OCI-LY1 (cell line): ENCODE results near the gene NAA20.

Experiments used
- H2AFZ ChIP-seq: fragments of 200-600 bp; sonication (generic), shearing (Covaris generic); 2 replicates; pipeline ENCODE4 v1.6.0; 2014; ENCODE audit warnings: antibody characterized with exemption, mild to moderate bottlenecking, low read length
- H3F3A ChIP-seq: fragments of 200-600 bp; sonication (generic), shearing (Covaris generic); 2 replicates; pipeline ENCODE4 v1.6.0; 2014; ENCODE audit warnings: mild to moderate bottlenecking, antibody characterized with exemption, low read length, moderate library complexity; ENCODE audit not compliant: insufficient read depth
- H3K27ac ChIP-seq: fragments of 200-600 bp; sonication (generic); 2 replicates; pipeline ENCODE4 v1.5.1; 2014; ENCODE audit warnings: low read length, mixed run types, mild to moderate bottlenecking, low read depth; ENCODE audit not compliant: poor library complexity, severe bottlenecking
- H3K27me3 ChIP-seq: fragments of 200-600 bp; sonication (generic); 2 replicates; pipeline ENCODE4 v1.6.0; 2014; ENCODE audit warnings: antibody characterized with exemption, mild to moderate bottlenecking, low read length, moderate library complexity; ENCODE audit not compliant: insufficient read depth
- H3K36me3 ChIP-seq: fragments of 200-600 bp; sonication (generic); 2 replicates; pipeline ENCODE4 v1.6.1; 2014; ENCODE audit warnings: mild to moderate bottlenecking, antibody characterized with exemption, low read length, moderate library complexity, mixed read lengths; ENCODE audit not compliant: insufficient read depth
- H3K4me1 ChIP-seq: fragments of 200-600 bp; sonication (generic); 2 replicates; pipeline ENCODE4 v1.5.1; 2014; ENCODE audit warnings: mild to moderate bottlenecking, low read length, moderate library complexity; ENCODE audit not compliant: insufficient read depth, severe bottlenecking
- H3K4me2 ChIP-seq: fragments of 200-600 bp; sonication (generic), shearing (Covaris generic); 2 replicates; pipeline ENCODE4 v1.6.1; 2014; ENCODE audit warnings: low read length
- H3K4me3 ChIP-seq: fragments of 200-600 bp; sonication (generic); 2 replicates; pipeline ENCODE4 v1.5.1; 2014; ENCODE audit warnings: low read length, low read depth, mild to moderate bottlenecking, mixed read lengths; ENCODE audit not compliant: poor library complexity, severe bottlenecking
- H3K79me2 ChIP-seq: fragments of 200-600 bp; shearing (Covaris generic); 2 replicates; pipeline ENCODE4 v1.6.1; 2016; ENCODE audit warnings: mixed run types, low read length, mixed read lengths; ENCODE audit not compliant: insufficient read depth
- H3K9ac ChIP-seq: fragments of 200-600 bp; sonication (generic), shearing (Covaris generic); 2 replicates; pipeline ENCODE4 v1.6.1; 2014; ENCODE audit warnings: mild to moderate bottlenecking, low read length, mixed read lengths
- H3K9me2 ChIP-seq: fragments of 200-600 bp; sonication (generic), shearing (Covaris generic); 2 replicates; pipeline ENCODE4 v1.6.1; 2014; ENCODE audit warnings: low read depth, mild to moderate bottlenecking, low read length, mixed read lengths
- H3K9me3 ChIP-seq: fragments of 200-600 bp; shearing (Covaris generic); 2 replicates; pipeline ENCODE4 v1.6.1; 2014; ENCODE audit warnings: low read length, mixed read lengths
- H4K20me1 ChIP-seq: fragments of 200-600 bp; sonication (generic), shearing (Covaris generic); 2 replicates; pipeline ENCODE4 v1.6.0; 2016; ENCODE audit warnings: mild to moderate bottlenecking, low read length; ENCODE audit not compliant: insufficient read depth
- EZH2 ChIP-seq: fragments of 200-600 bp; sonication (generic), shearing (Covaris generic); IDR thresholded peaks from 2 replicates; pipeline ENCODE4 v1.8.0; 2017; ENCODE audit warnings: borderline replicate concordance, mixed run types, mild to moderate bottlenecking, antibody characterized with exemption, low read length, moderate library complexity, mixed read lengths
- TF ChIP-seq, protein P1 (sequence below): fragments of 200-600 bp; sonication (generic), shearing (Covaris generic); IDR thresholded peaks from 2 replicates; pipeline ENCODE4 v1.5.1; 2017; ENCODE audit warnings: mild to moderate bottlenecking, antibody characterized with exemption, low read length, moderate library complexity, mixed read lengths

NAA20 gene

GRCh38 chr20:20023395-20023794 is 6.2 kb downstream of the NAA20 start:
- H3K9me2 ChIP-seq = no peaks in the 10 kb centered on the region
- peaks cover 57% of the 10 kb centered on the region for H3K79me2 ChIP-seq
- H3K9me3 ChIP-seq = no peaks in the 10 kb centered on the region
- H3K27me3 ChIP-seq = no peaks in the 10 kb centered on the region
- H3K9ac ChIP-seq = no peak overlapping the region
- no peaks in the 10 kb centered on the region for H4K20me1 ChIP-seq
- H3K27ac ChIP-seq = no peak overlapping the region
- no peaks in the 10 kb centered on the region for H3F3A ChIP-seq
- no peak overlapping the region for H3K4me2 ChIP-seq
- peaks cover 23% of the 10 kb centered on the region for H3K4me1 ChIP-seq
- no peak overlapping the region for H3K4me3 ChIP-seq
- no peak for TF ChIP-seq EZH2
- TF ChIP-seq, protein P1, sequence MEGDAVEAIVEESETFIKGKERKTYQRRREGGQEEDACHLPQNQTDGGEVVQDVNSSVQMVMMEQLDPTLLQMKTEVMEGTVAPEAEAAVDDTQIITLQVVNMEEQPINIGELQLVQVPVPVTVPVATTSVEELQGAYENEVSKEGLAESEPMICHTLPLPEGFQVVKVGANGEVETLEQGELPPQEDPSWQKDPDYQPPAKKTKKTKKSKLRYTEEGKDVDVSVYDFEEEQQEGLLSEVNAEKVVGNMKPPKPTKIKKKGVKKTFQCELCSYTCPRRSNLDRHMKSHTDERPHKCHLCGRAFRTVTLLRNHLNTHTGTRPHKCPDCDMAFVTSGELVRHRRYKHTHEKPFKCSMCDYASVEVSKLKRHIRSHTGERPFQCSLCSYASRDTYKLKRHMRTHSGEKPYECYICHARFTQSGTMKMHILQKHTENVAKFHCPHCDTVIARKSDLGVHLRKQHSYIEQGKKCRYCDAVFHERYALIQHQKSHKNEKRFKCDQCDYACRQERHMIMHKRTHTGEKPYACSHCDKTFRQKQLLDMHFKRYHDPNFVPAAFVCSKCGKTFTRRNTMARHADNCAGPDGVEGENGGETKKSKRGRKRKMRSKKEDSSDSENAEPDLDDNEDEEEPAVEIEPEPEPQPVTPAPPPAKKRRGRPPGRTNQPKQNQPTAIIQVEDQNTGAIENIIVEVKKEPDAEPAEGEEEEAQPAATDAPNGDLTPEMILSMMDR = no peak
- H2AFZ ChIP-seq = no peak overlapping the region
- peaks cover 67% of the 10 kb centered on the region for H3K36me3 ChIP-seq

GRCh38 chr20:20024942-20025341 is 7.8 kb downstream of the NAA20 start:
- H3K36me3 ChIP-seq = peaks cover 76% of the 10 kb centered on the region
- H3K27me3 ChIP-seq = no peaks in the 10 kb centered on the region
- no peak overlapping the region for H3K4me3 ChIP-seq
- H3K4me2 ChIP-seq = no peak overlapping the region
- no peaks in the 10 kb centered on the region for H3K9me3 ChIP-seq
- no peak overlapping the region for H3K27ac ChIP-seq
- no peak for TF ChIP-seq EZH2
- peaks cover 42% of the 10 kb centered on the region for H3K79me2 ChIP-seq
- H3K9me2 ChIP-seq = no peaks in the 10 kb centered on the region
- H3F3A ChIP-seq = no peaks in the 10 kb centered on the region
- H3K9ac ChIP-seq = no peak overlapping the region
- H3K4me1 ChIP-seq = peaks cover 8% of the 10 kb centered on the region
- no peak overlapping the region for H2AFZ ChIP-seq
- no peaks in the 10 kb centered on the region for H4K20me1 ChIP-seq

- no peaks in the 10 kb centered on the region for H4K20me1 ChIP-seq
- H3K4me2 ChIP-seq = no peak overlapping the region
- H3K79me2 ChIP-seq = peaks cover 23% of the 10 kb centered on the region
- H2AFZ ChIP-seq = no peak overlapping the region
- no peaks in the 10 kb centered on the region for H3K9me3 ChIP-seq
- no peaks in the 10 kb centered on the region for H3K4me1 ChIP-seq
- no peaks in the 10 kb centered on the region for H3F3A ChIP-seq
- TF ChIP-seq EZH2 = no peak
- TF ChIP-seq, protein P1 = no peak
- H3K9me2 ChIP-seq = no peaks in the 10 kb centered on the region
- peaks cover 89% of the 10 kb centered on the region for H3K36me3 ChIP-seq
- H3K27me3 ChIP-seq = no peaks in the 10 kb centered on the region
- no peak overlapping the region for H3K9ac ChIP-seq
- H3K27ac ChIP-seq = no peak overlapping the region
- H3K4me3 ChIP-seq = no peak overlapping the region
Measured at GRCh38 chr20:20027284-20027683, 10.1 kb downstream of the NAA20 start.

GRCh38 chr20:20031790-20032189 is 14.6 kb downstream of the NAA20 start:
- Histone ChIP-seq H3K9ac (no peak overlapping the region), H3K36me3 (peaks cover 93% of the 10 kb centered on the region), H3K27me3 (no peaks in the 10 kb centered on the region), H3K4me2 (no peak overlapping the region), H3K9me3 (no peaks in the 10 kb centered on the region), H3K27ac (no peak overlapping the region), H3K9me2 (no peaks in the 10 kb centered on the region), H3F3A (no peaks in the 10 kb centered on the region), H3K4me3 (no peak overlapping the region), H2AFZ (no peak overlapping the region), H3K79me2 (no peaks in the 10 kb centered on the region), H3K4me1 (no peaks in the 10 kb centered on the region), H4K20me1 (no peaks in the 10 kb centered on the region)
- no peak for TF ChIP-seq EZH2
